ENCODE results near the gene KLF5.

Gene KLF5

DNA sequence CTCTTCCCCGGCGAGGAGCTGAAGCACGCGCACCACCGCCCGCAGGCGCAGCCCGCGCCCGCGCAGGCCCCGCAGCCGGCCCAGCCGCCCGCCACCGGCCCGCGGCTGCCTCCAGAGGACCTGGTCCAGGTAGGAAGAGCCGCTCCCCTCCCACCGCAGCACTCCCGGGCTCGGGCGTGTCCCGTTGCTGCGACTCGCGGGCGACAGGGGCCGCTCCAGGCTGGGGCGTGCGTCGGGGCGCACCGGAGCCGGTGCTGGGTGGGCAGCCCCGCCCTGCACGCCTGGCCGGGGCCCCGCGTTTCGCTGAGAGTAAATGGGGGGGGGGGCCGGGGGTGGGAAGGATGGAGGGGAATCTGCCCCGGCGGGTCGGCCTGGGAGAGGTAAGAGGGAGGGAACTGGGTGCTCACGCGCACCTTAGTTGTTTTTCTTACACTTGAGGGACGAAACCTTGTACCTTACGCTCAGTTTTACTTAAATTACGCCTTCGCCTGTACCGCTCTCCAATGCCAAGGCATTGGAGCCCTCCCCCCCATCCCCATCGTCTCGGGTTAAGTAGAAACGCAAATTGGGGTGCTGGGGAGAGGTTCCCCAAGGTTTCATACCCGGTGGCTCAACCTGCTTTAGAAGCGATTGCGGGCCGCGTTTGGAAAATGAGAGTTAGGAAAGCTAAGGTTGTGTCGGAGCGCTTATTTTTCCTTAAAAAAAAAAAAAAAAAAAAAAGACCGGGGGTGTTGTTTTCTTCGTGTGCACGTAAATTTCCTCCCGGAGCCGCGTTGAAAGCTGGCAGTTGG is 850 bp downstream of the KLF5 start:
- DNase-seq (ENCODE audit: low read depth in 2 of 2): peak in 1 of 2 donors; percentile 7

DNA sequence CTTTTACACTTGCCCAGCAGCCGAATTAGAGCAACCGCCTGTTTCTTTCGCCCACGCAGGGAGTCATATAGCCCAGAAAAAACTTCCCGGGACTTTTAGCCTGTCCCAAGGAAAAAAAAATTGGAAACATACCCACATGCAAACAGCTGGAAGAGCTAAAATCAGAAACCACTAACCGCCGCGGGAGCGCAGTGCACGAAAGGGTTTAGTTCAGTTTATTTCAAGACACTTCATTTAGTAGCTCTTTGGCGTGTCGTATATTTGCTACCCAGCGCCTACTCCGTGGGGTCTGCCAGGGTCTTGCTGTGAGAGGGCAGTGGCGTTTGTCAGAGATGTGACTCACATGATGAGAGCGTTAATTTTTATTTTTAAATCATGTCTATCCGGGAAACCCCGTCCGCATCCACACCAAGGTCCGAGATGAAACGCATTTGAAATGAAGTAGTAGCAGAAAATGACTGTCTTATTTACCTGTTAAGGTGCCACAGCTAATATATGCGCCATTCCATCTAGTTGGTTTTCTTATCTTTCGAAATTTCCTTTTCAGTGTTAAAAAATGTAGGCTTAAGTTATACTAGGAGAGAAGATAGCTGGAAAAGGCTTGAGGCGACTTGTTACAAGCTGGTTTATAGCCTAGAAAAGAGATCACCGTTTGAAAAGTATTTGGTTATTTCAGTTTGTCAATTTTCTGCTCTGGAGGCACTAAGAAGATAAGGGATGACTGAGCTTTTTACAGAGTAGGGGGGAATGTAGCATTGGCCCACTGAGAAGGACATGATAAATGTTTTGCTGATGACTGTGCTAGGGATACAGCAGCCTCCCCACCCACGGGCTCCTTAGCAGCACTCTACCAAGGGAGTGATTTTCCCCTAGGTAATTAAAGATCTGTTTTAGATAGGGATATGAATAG is 1.7 kb downstream of the KLF5 start:
- no peak for DNase-seq (ENCODE audit: low read depth in 2 of 2)

DNA sequence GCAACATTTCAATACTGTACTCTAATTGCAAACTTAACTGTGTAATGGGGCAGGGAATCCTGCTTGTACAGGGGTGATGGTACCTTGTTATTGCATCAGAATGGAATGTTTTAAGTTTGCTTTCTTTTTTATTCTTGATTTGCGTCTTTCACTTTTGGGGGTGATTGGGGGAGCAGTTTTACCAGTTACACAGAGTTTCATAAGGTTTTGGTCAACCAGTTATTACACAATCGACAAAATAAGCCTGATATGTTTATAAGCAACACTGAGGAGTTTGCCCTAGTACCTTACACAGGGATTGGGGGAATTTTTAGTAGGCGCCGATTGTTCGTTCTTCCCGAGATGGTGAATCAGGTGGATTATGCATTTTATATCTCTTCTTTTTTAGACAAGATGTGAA is 2.7 kb downstream of the KLF5 start:
- no peak for DNase-seq (ENCODE audit: low read depth in 2 of 2)

DNA sequence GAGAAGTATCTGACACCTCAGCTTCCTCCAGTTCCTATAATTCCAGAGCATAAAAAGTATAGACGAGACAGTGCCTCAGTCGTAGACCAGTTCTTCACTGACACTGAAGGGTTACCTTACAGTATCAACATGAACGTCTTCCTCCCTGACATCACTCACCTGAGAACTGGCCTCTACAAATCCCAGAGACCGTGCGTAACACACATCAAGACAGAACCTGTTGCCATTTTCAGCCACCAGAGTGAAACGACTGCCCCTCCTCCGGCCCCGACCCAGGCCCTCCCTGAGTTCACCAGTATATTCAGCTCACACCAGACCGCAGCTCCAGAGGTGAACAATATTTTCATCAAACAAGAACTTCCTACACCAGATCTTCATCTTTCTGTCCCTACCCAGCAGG is 3.1 kb downstream of the KLF5 start:
- no peak for DNase-seq (ENCODE audit: low read depth in 2 of 2)

DNA sequence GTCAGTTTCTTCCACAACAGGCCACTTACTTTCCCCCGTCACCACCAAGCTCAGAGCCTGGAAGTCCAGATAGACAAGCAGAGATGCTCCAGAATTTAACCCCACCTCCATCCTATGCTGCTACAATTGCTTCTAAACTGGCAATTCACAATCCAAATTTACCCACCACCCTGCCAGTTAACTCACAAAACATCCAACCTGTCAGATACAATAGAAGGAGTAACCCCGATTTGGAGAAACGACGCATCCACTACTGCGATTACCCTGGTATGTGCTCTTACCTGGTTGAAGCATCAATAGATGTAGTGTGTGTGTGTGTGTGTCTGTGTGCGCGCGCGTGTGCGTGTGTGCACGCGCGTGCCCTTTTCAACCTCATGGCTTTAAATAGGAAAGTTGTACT is 3.7 kb downstream of the KLF5 start:
- no peak for DNase-seq (ENCODE audit: low read depth in 2 of 2)

DNA sequence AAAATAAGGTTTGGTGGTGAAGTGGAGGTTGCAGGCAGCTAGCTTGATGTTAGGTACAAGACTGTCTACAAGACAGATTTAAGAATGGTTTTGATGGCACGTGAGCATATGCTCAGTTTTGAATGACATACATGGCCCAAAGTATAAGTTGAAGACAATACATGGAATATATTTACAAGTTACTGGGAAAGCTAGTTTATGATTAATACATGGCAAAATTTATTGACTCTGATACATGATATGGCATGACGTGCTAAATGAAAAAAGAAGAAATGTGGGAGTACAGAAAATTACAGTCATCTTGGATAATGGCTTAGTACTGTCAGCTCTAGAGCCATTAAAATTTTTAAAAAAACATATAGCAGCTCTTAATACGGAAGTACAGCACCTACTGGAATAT is 4.4 kb downstream of the KLF5 start:
- no peak for DNase-seq (ENCODE audit: low read depth in 2 of 2)

DNA sequence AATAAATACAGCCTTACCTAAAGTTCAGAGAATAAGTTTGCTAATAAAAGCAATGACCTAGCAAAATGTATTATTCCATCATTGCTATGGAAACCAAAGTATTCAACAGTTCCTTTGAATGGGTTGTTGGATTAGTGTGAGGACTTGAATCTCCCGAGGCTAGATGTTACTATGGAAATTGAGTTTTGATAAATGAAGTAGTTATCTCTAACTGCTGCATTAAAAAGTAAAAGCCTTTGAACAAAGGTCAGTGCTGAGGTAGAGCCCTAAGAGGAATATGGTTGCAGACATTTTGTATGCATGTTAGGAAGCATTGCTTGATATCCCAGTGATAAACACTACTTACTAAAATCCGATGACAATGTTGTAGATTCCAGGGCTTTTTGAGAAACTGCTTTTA is 6.2 kb downstream of the KLF5 start:
- no peak for DNase-seq (ENCODE audit: low read depth in 2 of 2)

DNA sequence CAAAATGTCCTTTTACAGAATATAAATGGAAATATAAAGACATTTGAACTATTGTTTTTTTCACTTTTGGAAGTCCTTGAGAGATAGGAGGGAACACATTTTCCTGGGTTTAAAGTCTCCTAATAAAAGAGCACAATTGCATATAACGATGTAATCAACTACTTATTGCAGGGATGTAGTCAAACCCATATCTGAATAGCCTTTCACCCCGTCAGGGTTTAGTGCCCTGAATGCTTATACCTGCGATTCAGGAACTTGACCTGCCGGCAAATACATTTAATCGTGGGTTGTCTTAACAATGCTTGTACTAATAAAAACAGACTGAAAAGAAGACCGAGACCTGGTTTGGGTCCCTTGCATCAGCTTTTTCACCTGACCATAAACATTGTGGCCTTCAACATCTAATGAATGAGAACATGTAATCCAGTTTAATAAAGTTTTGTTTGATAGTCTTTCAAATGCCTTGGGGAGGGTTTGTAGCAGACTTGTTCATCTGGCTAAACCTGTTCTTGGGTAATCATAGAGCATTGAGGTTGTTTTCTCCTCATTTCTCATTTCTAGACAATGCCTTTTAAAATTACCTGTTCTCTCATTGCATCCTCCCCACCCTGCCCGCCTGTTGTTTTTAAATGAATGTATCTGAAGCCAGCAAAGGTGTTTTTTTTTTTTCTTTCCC is 7.0 kb downstream of the KLF5 start:
- DNase-seq (ENCODE audit: low read depth in 2 of 2): no peak

DNA sequence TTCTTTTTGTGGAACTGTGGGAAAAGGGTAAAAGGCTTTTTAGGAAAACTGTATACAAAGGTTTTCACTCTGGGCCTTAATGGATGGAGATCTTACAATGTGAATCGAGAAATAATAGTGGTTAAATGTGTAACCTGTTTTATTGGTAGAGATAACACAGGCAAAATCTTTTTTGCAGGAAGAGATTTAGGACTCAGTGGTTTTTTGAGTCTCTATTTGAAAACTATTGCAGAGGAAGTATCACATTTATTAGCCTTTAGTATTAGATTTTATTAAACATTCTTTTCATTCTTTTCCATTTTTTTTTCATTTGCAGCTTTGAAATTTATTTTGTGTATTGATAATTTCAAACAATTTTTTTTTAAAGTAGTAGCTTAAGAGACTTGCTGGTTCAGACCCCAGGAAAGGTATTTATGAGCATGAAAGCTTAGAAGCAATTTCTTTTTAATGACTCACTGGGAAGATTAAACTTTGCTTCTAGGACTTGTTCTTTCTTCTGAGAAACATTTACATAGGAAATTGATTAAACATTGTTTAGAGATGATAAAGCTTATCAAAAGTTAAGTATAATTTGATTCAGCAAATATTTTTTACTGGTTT is 10.5 kb downstream of the KLF5 start:
- no peak for DNase-seq (ENCODE audit: low read depth in 2 of 2)

DNA sequence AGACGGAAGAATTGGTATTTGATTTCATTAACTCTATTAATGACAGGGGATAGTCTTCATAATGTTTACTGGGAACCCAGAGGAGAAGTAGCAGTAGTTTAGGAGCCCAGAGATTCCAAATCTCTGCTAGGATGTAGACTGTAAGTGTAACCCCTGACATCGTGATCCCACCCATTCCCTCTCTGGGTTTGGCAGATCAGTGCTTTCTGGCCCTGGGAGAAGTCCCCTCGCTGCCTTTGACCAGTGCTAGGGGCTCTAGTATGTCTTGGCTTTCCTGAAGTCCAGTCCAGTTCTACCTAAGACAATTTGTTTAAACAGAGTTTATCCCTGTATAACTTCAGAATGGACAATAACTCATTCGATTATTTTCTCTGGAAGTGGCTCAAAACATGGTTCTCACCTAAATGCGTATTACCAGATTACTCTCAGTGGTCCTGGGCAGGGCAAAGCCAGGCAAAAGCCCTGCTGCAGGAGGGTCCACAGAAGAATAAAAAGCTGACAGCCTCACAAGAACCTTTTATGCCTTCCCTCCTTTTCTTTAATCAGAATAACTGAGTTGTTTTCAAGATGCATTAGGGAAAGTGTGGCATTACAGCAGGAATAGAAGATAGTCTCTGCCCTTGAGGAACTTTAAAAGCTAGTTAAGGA is 11.8 kb downstream of the KLF5 start:
- DNase-seq (ENCODE audit: low read depth in 2 of 2): no peak

DNA sequence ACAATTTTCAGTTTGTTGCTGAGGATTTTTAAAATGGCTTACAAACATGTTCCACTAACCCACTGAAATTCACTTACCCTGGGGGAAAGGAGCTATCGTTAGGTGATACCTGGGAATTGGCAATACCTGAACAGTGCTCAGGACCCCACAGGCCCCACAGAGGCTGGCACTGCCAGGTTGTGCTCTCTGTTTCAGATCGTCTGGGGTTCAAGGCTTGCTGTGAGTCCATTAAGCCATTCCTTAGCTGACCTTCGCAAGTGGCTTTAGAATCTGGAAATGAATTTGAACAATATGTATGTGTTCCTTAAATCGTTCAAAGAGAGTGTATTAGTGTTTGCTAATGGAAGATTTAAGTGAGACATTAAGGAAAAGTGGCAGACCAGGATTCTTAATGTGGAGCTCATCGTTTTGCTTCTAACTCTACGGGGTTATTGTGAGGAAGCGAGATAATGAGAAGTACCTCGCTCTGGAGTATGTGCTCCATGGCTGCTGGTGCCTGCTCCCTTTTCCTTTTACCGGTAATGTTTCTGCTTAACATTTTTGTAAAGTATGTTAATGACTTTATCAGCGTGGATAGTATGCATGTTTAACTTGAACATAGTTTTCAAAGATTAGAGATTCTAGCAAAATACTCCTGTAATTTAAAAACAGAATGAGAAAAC is 13.6 kb downstream of the KLF5 start:
- DNase-seq (ENCODE audit: low read depth in 2 of 2): no peak

DNA sequence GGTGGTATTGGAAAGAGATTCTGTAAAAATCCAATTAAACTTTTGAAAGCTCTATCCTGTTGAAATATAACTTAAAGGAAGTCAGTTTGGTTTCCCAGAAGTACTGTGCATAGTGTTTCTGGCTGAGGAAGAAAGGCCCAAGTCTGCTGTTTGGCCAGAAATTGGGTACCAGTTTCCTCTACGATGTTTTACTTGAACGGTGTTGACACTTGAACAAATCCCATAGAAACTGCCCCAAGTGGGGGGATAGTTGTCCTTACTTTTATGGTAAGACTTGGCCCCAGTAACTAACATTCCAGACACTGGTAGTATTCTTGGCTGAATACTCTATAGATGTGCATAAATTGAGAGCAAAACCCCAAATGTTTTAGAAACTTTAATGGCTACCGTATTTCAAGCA is 14.2 kb downstream of the KLF5 start:
- DNase-seq (ENCODE audit: low read depth in 2 of 2): no peak

DNA sequence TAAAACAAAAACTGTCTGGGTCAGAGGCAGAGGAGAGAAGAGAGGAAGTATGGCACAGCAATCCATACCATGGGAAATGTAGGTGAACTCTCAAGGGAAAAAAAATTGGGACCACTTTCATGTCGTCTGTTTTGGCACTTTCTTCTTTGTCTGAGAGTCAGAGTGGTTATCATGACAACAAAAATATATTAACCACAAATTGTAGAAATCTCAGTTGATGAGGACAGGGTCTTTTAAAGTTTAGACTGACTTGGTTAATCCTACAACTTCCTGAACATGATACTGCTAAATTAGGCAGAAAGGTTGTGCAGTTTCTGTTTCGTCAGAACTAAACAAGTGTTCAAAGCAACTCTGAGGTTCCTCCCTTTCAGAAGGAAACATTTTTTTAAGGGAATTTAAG is 15.2 kb downstream of the KLF5 start:
- no peak for DNase-seq (ENCODE audit: low read depth in 2 of 2)

DNA sequence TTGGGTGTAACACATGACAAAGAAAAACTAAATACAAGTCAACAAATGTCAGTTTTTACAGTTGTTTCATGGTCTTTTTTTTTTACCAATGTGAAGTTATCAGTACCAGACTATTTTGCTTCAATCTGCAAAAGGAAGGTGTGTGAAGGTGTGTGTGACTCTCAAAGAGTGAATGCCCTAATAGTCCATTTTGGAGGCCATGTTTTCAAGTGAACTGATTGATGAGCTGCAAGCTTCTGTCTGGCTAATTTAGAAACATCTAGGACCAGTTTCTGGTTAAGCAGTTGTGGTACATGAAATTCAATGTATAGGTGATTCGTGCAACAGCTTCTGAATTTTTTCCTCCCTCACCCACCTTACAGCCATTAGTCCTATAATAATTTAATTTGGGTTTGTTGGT is 16.1 kb downstream of the KLF5 start:
- DNase-seq (ENCODE audit: low read depth in 2 of 2): no peak

DNA sequence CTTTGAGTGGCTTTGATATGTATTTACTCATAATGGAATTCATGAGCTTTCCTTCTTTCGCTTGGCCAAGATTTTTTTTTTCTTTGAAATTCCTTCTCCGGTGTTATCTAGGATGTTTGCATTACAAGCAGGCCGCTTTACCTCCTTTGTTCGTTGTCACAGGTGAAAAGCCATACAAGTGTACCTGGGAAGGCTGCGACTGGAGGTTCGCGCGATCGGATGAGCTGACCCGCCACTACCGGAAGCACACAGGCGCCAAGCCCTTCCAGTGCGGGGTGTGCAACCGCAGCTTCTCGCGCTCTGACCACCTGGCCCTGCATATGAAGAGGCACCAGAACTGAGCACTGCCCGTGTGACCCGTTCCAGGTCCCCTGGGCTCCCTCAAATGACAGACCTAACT is 16.7 kb downstream of the KLF5 start:
- no peak for DNase-seq (ENCODE audit: low read depth in 2 of 2)

DNA sequence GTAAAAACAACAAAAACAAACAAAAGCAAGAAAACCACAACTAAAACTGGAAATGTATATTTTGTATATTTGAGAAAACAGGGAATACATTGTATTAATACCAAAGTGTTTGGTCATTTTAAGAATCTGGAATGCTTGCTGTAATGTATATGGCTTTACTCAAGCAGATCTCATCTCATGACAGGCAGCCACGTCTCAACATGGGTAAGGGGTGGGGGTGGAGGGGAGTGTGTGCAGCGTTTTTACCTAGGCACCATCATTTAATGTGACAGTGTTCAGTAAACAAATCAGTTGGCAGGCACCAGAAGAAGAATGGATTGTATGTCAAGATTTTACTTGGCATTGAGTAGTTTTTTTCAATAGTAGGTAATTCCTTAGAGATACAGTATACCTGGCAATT is 17.1 kb downstream of the KLF5 start:
- DNase-seq (ENCODE audit: low read depth in 2 of 2): no peak

DNA sequence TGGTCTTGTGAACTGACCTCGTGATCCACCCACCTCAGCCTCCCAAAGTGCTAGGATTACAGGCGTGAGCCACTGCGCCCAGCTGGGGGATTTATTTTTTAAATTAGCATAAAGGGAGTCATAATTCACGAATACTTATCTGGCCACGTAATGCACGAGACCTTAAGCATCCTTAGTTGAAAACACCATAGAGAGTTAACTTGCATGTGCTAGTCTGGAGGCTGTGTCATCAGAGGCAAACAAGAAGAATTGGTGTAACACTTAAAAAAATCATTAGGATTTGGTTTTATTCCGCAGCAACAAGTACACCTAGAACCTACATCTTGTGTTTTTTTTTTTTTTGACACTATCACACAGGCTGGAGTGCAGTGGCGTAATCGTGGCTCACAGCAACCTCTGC is 19.1 kb downstream of the KLF5 start:
- DNase-seq (ENCODE audit: low read depth in 2 of 2): no peak

DNA sequence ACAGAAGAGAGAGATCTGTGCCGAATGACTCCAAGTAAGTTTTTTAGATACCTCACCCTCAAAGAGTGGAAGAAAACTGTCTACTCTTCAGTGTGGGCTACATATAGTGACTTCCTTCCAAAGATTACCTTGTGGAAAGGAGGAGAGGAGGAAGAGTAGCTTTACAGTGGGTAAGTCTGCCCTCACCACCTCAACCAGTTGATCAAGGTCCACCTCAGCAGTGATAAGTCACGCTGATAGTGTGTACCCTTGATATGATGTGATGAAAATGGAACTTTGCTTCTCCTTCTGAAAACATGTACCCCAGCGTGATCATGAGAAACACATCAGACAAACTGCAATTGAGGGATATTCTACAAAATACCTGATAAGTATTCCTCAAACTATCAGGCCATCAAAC is 20.6 kb downstream of the KLF5 start:
- DNase-seq (ENCODE audit: low read depth in 2 of 2): no peak

DNA sequence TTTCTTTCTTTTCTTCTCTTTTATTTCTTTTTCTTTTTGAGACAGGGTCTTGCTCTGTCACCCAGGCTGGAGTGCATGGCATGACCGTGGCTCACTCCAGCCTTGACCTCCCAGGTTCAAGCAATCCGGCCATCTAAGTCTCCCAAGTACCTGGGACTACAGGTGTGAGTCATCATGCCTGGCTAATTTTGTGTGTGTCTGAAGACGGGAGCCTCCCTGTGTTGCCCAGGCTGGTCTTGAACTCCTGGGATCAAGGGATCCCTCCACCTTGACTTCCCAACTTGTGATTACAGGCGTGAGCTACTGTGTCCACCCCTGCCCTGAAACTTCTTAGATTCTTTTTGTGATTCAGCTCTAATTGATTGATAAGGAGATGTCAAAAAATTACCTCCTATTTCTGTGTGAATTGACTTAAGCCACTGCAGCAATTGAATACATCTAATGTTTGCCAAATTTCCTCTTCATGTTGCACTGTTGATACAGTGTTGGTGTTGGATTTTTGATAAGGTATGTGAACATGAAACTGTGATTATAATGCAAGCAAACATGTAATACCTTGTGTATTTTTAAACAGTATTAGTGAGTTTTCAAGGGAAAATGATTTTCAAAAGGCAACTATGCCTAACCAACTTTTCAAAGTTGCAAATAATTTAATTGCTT is 22.6 kb downstream of the KLF5 start:
- DNase-seq (ENCODE audit: low read depth in 2 of 2): no peak

DNA sequence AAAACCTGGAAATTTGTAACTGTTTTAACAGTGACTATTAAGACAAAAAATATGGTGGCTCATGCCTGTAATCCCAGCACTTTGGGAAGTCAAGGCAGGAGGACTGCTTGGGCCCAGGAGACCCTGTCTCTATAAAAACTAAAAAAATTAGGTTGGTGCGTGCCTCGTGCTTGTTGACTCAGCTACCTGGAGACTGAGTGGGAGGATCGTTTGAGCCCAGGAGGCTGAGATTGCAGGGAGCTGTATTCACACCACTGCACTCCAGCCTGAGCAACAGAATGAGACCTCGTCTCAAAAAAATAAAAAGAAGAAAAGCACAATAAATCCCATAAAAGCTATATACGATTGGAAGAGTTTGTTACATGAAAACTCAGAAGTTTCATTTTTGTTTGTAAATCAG is 23.7 kb downstream of the KLF5 start:
- DNase-seq (ENCODE audit: low read depth in 2 of 2): no peak

DNA sequence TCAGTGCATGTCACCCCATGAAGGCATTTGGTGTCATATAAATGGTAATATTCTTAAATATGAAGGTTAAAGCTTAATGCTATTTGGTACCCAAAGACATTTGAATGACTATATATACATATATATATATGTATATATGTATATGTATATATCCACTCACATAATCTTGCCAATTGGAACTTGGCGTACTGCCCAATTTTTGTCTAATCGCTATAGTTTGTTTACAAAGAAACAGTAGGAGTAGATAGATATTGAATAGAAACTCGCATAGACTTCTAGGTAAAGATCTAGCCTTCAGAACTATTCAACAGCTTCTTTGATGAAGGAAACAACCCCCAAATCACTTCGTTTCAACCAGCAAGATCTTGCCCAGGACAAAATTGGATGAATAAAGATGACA is 24.1 kb downstream of the KLF5 start:
- no peak for DNase-seq (ENCODE audit: low read depth in 2 of 2)

Measured in stimulated activated CD4-positive, alpha-beta T cell treated with anti-CD3 and anti-CD28 coated beads, Interleukin-1b, Interleukin-23, amount 100 ng/mL, for 1 hour (primary cell).